HG02870 (cell line): ENCODE measurements around the gene PHKB.
"Not testable (repeated sequence)": the region's sequence is repeated elsewhere in the genome, so short reads cannot be mapped to it uniquely, and the experiment has no call there.

Source experiments
- ATAC-seq: cut with Tn5 transposase; IDR thresholded peaks from one replicate; pipeline ENCODE4 v1.9.1; 2021; ENCODE audit warnings: mild to moderate bottlenecking, moderate library complexity; ENCODE audit not compliant: unreplicated experiment

Gene PHKB

GRCh38 chr16:47460711-47461597 is at the start of gene PHKB, which contains the start of gene ITFG1:
PHKB (plus strand) TSS chr16:47461331; CDS start chr16:47461351, 20 bp downstream.
ITFG1 (minus strand) TSS chr16:47461063; CDS start chr16:47461045, 18 bp downstream.
- peak; percentile 67 for ATAC-seq

- no peak for ATAC-seq
Measured at GRCh38 chr16:47413041-47413440, 48.1 kb upstream of the PHKB start.

GRCh38 chr16:47416869-47417268 is 44.3 kb upstream of the PHKB start:
- ATAC-seq = no peak

GRCh38 chr16:47424846-47425245 is 36.3 kb upstream of the PHKB start:
- ATAC-seq = no peak

- ATAC-seq = no peak
Measured at GRCh38 chr16:47426806-47427205, 34.3 kb upstream of the PHKB start.

- no peak for ATAC-seq
Measured at GRCh38 chr16:47431960-47432359, 29.2 kb upstream of the PHKB start.

- ATAC-seq = not testable (repeated sequence)
Measured at GRCh38 chr16:47434274-47434673, 26.9 kb upstream of the PHKB start.

GRCh38 chr16:47440066-47440465 is 21.1 kb upstream of the PHKB start:
- not testable (repeated sequence) for ATAC-seq

- not testable (repeated sequence) for ATAC-seq
Measured at GRCh38 chr16:47442884-47443283, 18.2 kb upstream of the PHKB start.

GRCh38 chr16:47446431-47446830 is 14.7 kb upstream of the PHKB start:
- no peak for ATAC-seq

- no peak for ATAC-seq
Measured at GRCh38 chr16:47448830-47449575, 12.1 kb upstream of the PHKB start.

- ATAC-seq = no peak
Measured at GRCh38 chr16:47449788-47450187, 11.3 kb upstream of the PHKB start.

- ATAC-seq = no peak
Measured at GRCh38 chr16:47458331-47458730, 2.8 kb upstream of the PHKB start.

GRCh38 chr16:47459603-47460002 is 1.5 kb upstream of the PHKB start:
- ATAC-seq = no peak

- ATAC-seq = no peak
Measured at GRCh38 chr16:47460359-47460710, 796 bp upstream of the PHKB start.

GRCh38 chr16:47461598-47462266 is 601 bp downstream of the PHKB start:
- ATAC-seq = peak; percentile 34

- no peak for ATAC-seq
Measured at GRCh38 chr16:47463771-47464624, 2.9 kb downstream of the PHKB start.

- no peak for ATAC-seq
Measured at GRCh38 chr16:47465919-47466630, 4.9 kb downstream of the PHKB start.

GRCh38 chr16:47467501-47467900 is 6.4 kb downstream of the PHKB start:
- ATAC-seq = no peak
